Karpas-422 (cell line): ENCODE measurements around the gene C14orf180. TPM values are rescaled to one million over a fixed set of nuclear protein-coding genes. Genes with fewer than 3 reads are reported as not detected.

Experiments
- DNase-seq: peaks from one replicate; pipeline ENCODE4 v3.0.0-alpha.2; 2015
- H2AFZ ChIP-seq: fragments of 200-600 bp; sonication (generic); 2 replicates; pipeline ENCODE4 v1.6.1; 2014; ENCODE audit warnings: antibody characterized with exemption, low read length, mixed read lengths
- H3K27ac ChIP-seq: fragments of 200-600 bp; sonication (generic); 2 replicates; pipeline ENCODE4 v1.5.1; 2014; ENCODE audit warnings: mild to moderate bottlenecking, low read length, moderate library complexity
- H3K27me3 ChIP-seq: fragments of 200-600 bp; sonication (generic); 2 replicates; pipeline ENCODE4 v1.6.1; 2014; ENCODE audit warnings: low read length, mixed read lengths
- H3K36me3 ChIP-seq: fragments of 200-600 bp; sonication (generic); 2 replicates; pipeline ENCODE4 v1.6.1; 2014; ENCODE audit warnings: low read length, mixed read lengths; ENCODE audit not compliant: insufficient read depth
- H3K4me1 ChIP-seq: fragments of 200-600 bp; sonication (generic); 2 replicates; pipeline ENCODE4 v1.6.1; 2014; ENCODE audit warnings: mild to moderate bottlenecking, low read length, mixed read lengths
- H3K4me2 ChIP-seq: fragments of 200-600 bp; sonication (generic); 2 replicates; pipeline ENCODE4 v1.6.1; 2014; ENCODE audit warnings: low read length, low read depth, mild to moderate bottlenecking; ENCODE audit not compliant: poor library complexity, severe bottlenecking
- H3K4me3 ChIP-seq: fragments of 200-600 bp; sonication (generic); 2 replicates; pipeline ENCODE4 v1.5.1; 2014; ENCODE audit warnings: mild to moderate bottlenecking, antibody characterized with exemption, low read length, mixed read lengths
- H3K79me2 ChIP-seq: fragments of 200-600 bp; sonication (generic); 2 replicates; pipeline ENCODE4 v1.6.1; 2014; ENCODE audit warnings: mild to moderate bottlenecking, low read length, mixed read lengths
- H3K9ac ChIP-seq: fragments of 200-600 bp; sonication (generic); 2 replicates; pipeline ENCODE4 v1.6.0; 2014; ENCODE audit warnings: low read length
- H3K9me2 ChIP-seq: fragments of 200-600 bp; sonication (generic), shearing (Covaris generic); replicated peaks from 2 replicates; pipeline ENCODE4 v1.6.0; 2014; ENCODE audit warnings: mild to moderate bottlenecking, low read length, moderate library complexity; ENCODE audit not compliant: insufficient read depth
- H3K9me3 ChIP-seq: fragments of 300-700, 200-600 bp; sonication (generic); 2 replicates; pipeline ENCODE4 v1.6.1; 2014; ENCODE audit warnings: low read length, mixed read lengths
- H4K20me1 ChIP-seq: fragments of 200-600 bp; sonication (generic); 2 replicates; pipeline ENCODE4 v1.6.1; 2014; ENCODE audit warnings: mild to moderate bottlenecking, antibody characterized with exemption, low read length, low read depth; ENCODE audit not compliant: insufficient read depth
- total RNA-seq: library from RNA; depleted of rRNA; stranded (reverse); fragments of >200 nt; shearing (Covaris generic); gene quantifications from 2 replicates; pipeline ENCODE4 v1.2.3, GENCODE V29; 2014; ENCODE audit warnings: low replicate concordance; rRNA removed

Gene C14orf180
- total RNA-seq, 1 experiment from 2014 or later, result not detected

- no peaks in the 10 kb centered on the region for H3K9me3 ChIP-seq
- no peaks in the 10 kb centered on the region for H3K9me2 ChIP-seq
- no peak overlapping the region for H2AFZ ChIP-seq
- no peak overlapping the region for H3K4me3 ChIP-seq
- DNase-seq, result no peak
- peaks cover 32% of the 10 kb centered on the region for H4K20me1 ChIP-seq
- no peaks in the 10 kb centered on the region for H3K36me3 ChIP-seq
- H3K4me2 ChIP-seq, result no peak overlapping the region
- peaks cover 8% of the 10 kb centered on the region for H3K4me1 ChIP-seq
- H3K27me3 ChIP-seq, result no peaks in the 10 kb centered on the region
- H3K79me2 ChIP-seq, result no peaks in the 10 kb centered on the region
- no peak overlapping the region for H3K9ac ChIP-seq
- no peak overlapping the region for H3K27ac ChIP-seq
Observed at GRCh38 chr14:104638190-104638589, 58.6 kb downstream of the C14orf180 start.

DNA sequence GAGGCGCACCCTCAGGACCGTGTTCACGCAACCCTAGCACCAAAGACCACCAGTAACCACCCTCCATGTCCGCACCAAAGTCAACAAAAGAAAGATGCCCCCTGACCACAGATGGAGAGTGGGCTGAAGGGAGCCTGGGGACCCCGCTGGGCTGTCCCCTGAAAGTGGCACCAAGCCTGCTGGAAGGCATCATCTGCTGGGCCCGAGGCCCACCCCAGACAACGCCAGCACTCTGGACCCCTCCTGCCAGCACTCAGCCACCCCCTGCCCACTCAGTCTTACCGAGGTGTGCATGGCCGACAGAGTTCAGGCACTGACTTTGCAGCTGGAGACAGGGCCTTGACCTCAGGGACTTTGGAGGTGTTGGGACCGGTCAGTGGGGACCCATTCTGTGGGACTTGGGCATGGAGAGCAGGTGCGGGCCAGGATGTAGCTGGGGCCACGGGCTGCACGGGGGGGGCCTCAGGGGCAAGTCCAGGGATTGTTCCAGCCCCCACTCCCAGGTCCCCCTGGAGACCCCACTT, 59.4 kb downstream of the C14orf180 start:
- Histone ChIP-seq H2AFZ (no peak overlapping the region), H3K27me3 (no peaks in the 10 kb centered on the region), H3K4me1 (peaks cover 8% of the 10 kb centered on the region), H3K27ac (no peak overlapping the region), H4K20me1 (peaks cover 32% of the 10 kb centered on the region), H3K9ac (no peak overlapping the region), H3K79me2 (no peaks in the 10 kb centered on the region), H3K36me3 (no peaks in the 10 kb centered on the region), H3K4me3 (no peak overlapping the region), H3K4me2 (no peak overlapping the region), H3K9me3 (no peaks in the 10 kb centered on the region), H3K9me2 (no peaks in the 10 kb centered on the region)
- no peak for DNase-seq

DNA sequence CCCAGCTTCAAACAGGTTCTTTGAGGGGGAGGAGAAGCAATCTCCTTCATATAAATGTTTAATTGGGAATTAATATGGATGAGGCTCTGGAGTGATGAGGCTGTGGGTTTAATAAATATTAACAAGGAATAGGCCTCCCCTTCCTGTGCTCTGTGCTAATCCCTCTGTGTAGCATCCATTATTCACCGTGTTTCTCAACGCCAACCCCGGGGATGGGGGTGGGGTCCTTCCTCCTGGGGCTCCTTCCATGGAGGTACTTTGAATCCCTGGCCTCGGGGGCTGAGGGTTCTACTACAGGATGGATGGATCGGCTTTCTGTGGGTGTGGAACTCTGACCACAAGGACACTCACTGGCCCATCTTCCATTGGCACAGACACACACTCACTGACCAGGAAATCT, 59.9 kb downstream of the C14orf180 start:
- Histone ChIP-seq H3K9me2 (no peaks in the 10 kb centered on the region), H3K4me2 (no peak overlapping the region), H2AFZ (no peak overlapping the region), H3K9ac (no peak overlapping the region), H3K4me1 (peaks cover 8% of the 10 kb centered on the region), H3K36me3 (no peaks in the 10 kb centered on the region), H3K9me3 (no peaks in the 10 kb centered on the region), H3K4me3 (no peak overlapping the region), H3K27me3 (no peaks in the 10 kb centered on the region), H3K27ac (no peak overlapping the region), H4K20me1 (peaks cover 30% of the 10 kb centered on the region), H3K79me2 (no peaks in the 10 kb centered on the region)
- no peak for DNase-seq

Other genes starting within 250 kb of the C14orf180 start
- gene TMEM179, start 25.0 kb downstream of the C14orf180 start, total RNA-seq, result not detected in 2 replicates
- gene INF2, start 109.9 kb downstream of the C14orf180 start, total RNA-seq, result 2.3 and 4.4 TPM in 2 replicates
- 2.8 and 5.3 TPM in 2 replicates for gene ADSS1, start 144.5 kb downstream of the C14orf180 start, total RNA-seq
- gene SIVA1, start 173.4 kb downstream of the C14orf180 start, total RNA-seq, result 68.1 and 212 TPM in 2 replicates
- 70.4 and 127 TPM in 2 replicates for gene AKT1, start 216.0 kb downstream of the C14orf180 start, total RNA-seq
- 0.45 and 2.6 TPM in 2 replicates for gene ZBTB42, start 221.3 kb downstream of the C14orf180 start, total RNA-seq